IMR-90 (cell line): ENCODE data around the gene TRIM10. TPM values are rescaled to one million over a fixed set of nuclear protein-coding genes. Genes with fewer than 3 reads are reported as not detected.

Experiments used
- ATAC-seq: fragments of 200-7000 bp; cut with Tn5 transposase; 2 replicates; pipeline ENCODE4 v1.9.1; 2020; ENCODE audit warnings: low read depth, mild to moderate bottlenecking, moderate library complexity
- BruUV-seq: library from RNA; stranded (reverse); fragments of 400-500 nt; replicated peaks from 2 replicates; lab custom pipeline; 2021; lab: Mats Ljungman, UMichigan
- CTCF ChIA-PET: fragments of 300-600 bp; formaldehyde crosslinking; extraction: SDS; loops from one replicate; lab custom pipeline; 2021; ENCODE audit warnings: antibody characterized with exemption; lab: Yijun Ruan, JAX
- POLR2A ChIA-PET: fragments of 300-600 bp; sonication (Branson Sonifier 250); formaldehyde crosslinking; loops from one replicate; lab custom pipeline; 2022; ENCODE audit warnings: antibody characterized with exemption; ENCODE audit not compliant: unreplicated experiment; lab: Charles Lee
- DNase-seq: peaks from one replicate; pipeline ENCODE4 v3.0.0; 2013
- H2AFZ ChIP-seq: replicated peaks from 2 replicates; pipeline ENCODE3; 2013; ENCODE audit warnings: low read length, mild to moderate bottlenecking; ENCODE audit not compliant: poor library complexity
- H2AK5ac ChIP-seq: 2 replicates; pipeline ENCODE4 v1.6.1; 2013; ENCODE audit warnings: low read depth, low read length, inconsistent platforms
- H2AK9ac ChIP-seq: replicated peaks from 2 replicates; pipeline ENCODE3; 2013; ENCODE audit warnings: mild to moderate bottlenecking, low read depth, low read length, moderate library complexity; ENCODE audit not compliant: poor library complexity
- H2BK120ac ChIP-seq: 2 replicates; pipeline ENCODE4 v1.6.1; 2013; ENCODE audit warnings: low read depth, low read length, inconsistent platforms
- H2BK15ac ChIP-seq: 3 replicates; pipeline ENCODE4 v1.6.1; 2013; ENCODE audit warnings: low read depth, low read length, inconsistent platforms
- H2BK20ac ChIP-seq: 2 replicates; pipeline ENCODE4 v1.6.1; 2013; ENCODE audit warnings: low read depth, mild to moderate bottlenecking, inconsistent platforms, low read length, moderate library complexity
- H2BK5ac ChIP-seq: 2 replicates; pipeline ENCODE4 v1.6.1; 2013; ENCODE audit warnings: mild to moderate bottlenecking, low read depth, low read length, inconsistent platforms; ENCODE audit not compliant: poor library complexity, severe bottlenecking
- H3K14ac ChIP-seq: replicated peaks from 2 replicates; pipeline ENCODE4 v1.6.1; 2013; ENCODE audit warnings: low read depth, low read length, inconsistent platforms
- H3K18ac ChIP-seq: 2 replicates; pipeline ENCODE4 v1.6.1; 2013; ENCODE audit warnings: low read depth, low read length, control low read depth
- H3K23ac ChIP-seq: 2 replicates; pipeline ENCODE4 v1.6.1; 2013; ENCODE audit warnings: low read depth, low read length, inconsistent platforms
- H3K27ac ChIP-seq: 2 replicates; pipeline ENCODE4 v1.5.1; 2013; ENCODE audit warnings: mild to moderate bottlenecking, control low read depth, low read length; ENCODE audit not compliant: insufficient read depth
- H3K27me3 ChIP-seq: 2 replicates; pipeline ENCODE4 v1.6.1; 2013; ENCODE audit warnings: low read length; ENCODE audit not compliant: control insufficient read depth, insufficient read depth
- H3K36me3 ChIP-seq: 2 replicates; pipeline ENCODE4 v1.6.1; 2013; ENCODE audit warnings: low read length, mixed read lengths; ENCODE audit not compliant: control insufficient read depth, insufficient read depth
- H3K4ac ChIP-seq: 2 replicates; pipeline ENCODE4 v1.6.1; 2013; ENCODE audit warnings: low read depth, low read length, inconsistent platforms
- H3K4me1 ChIP-seq: 2 replicates; pipeline ENCODE4 v1.6.1; 2013; ENCODE audit warnings: low read length, mixed read lengths; ENCODE audit not compliant: control insufficient read depth, insufficient read depth
- H3K4me2 ChIP-seq: 2 replicates; pipeline ENCODE4 v1.6.1; 2013; ENCODE audit warnings: low read depth, mild to moderate bottlenecking, control low read depth, low read length, moderate library complexity
- H3K4me3 ChIP-seq: 2 replicates; pipeline ENCODE4 v1.5.1; 2013; ENCODE audit warnings: low read depth, mild to moderate bottlenecking, control low read depth, low read length, moderate library complexity; ENCODE audit not compliant: insufficient read depth
- H3K56ac ChIP-seq: 2 replicates; pipeline ENCODE4 v1.6.1; 2013; ENCODE audit warnings: low read length, inconsistent platforms; ENCODE audit not compliant: insufficient read depth; ENCODE audit errors: extremely low read depth
- H3K79me1 ChIP-seq, 2 experiments: 2 replicates each; pipeline ENCODE4 v1.6.1; 2013; ENCODE audit warnings: low read length in 2 of 2, inconsistent platforms in 1 of 2, low read depth in 1 of 2
- H3K9ac ChIP-seq: 2 replicates; pipeline ENCODE4 v1.6.1; 2013; ENCODE audit warnings: low read depth, low read length, control low read depth
- H3K9me1 ChIP-seq: 2 replicates; pipeline ENCODE4 v1.6.1; 2013; ENCODE audit warnings: low read length, inconsistent platforms; ENCODE audit not compliant: insufficient read depth
- H3K9me3 ChIP-seq: 2 replicates; pipeline ENCODE4 v1.6.1; 2013; ENCODE audit warnings: low read length; ENCODE audit not compliant: control insufficient read depth, insufficient read depth
- H4K20me1 ChIP-seq: 2 replicates; pipeline ENCODE4 v1.6.1; 2013; ENCODE audit warnings: low read length, inconsistent platforms; ENCODE audit not compliant: insufficient read depth
- H4K5ac ChIP-seq: 2 replicates; pipeline ENCODE4 v1.6.1; 2013; ENCODE audit warnings: mild to moderate bottlenecking, low read depth, low read length, control low read depth
- H4K8ac ChIP-seq, 2 experiments: 2 replicates each; pipeline ENCODE4 v1.6.1; 2013; ENCODE audit warnings: low read depth in 2 of 2, low read length in 2 of 2, control low read depth in 1 of 2, inconsistent platforms in 1 of 2
- H4K91ac ChIP-seq: 2 replicates; pipeline ENCODE4 v1.6.1; 2013; ENCODE audit warnings: low read depth, low read length, inconsistent platforms; ENCODE audit not compliant: insufficient read depth
- BHLHE40 ChIP-seq: fragments of 150-350 bp; IDR thresholded peaks from 2 replicates; pipeline ENCODE4 v1.6.1; 2016; ENCODE audit warnings: mild to moderate bottlenecking, low read depth, low read length
- CHD1 ChIP-seq: IDR thresholded peaks from 2 replicates; pipeline ENCODE4 v1.6.1; 2012; ENCODE audit warnings: low read depth, low read length, improper control_type of control experiment
- FOS ChIP-seq: fragments of 150-350 bp; IDR thresholded peaks from 2 replicates; pipeline ENCODE4 v1.6.1; 2016; ENCODE audit warnings: low read depth, low read length
- MAFK ChIP-seq: IDR thresholded peaks from 2 replicates; pipeline ENCODE4 v1.6.1; 2012; ENCODE audit warnings: low read depth, low read length, improper control_type of control experiment
- MAZ ChIP-seq: IDR thresholded peaks from 2 replicates; pipeline ENCODE4 v1.6.1; 2012; ENCODE audit warnings: low read depth, mild to moderate bottlenecking, low read length, improper control_type of control experiment, moderate library complexity, borderline replicate concordance
- MXI1 ChIP-seq: IDR thresholded peaks from 2 replicates; pipeline ENCODE4 v1.6.1; 2012; ENCODE audit warnings: low read depth, mild to moderate bottlenecking, low read length, moderate library complexity, borderline replicate concordance
- POLR2A ChIP-seq: IDR thresholded peaks from 2 replicates; pipeline ENCODE4 v1.6.1; 2012; ENCODE audit warnings: mild to moderate bottlenecking, low read depth, low read length
- RAD21 ChIP-seq: IDR thresholded peaks from 2 replicates; pipeline ENCODE4 v1.6.1; 2012; ENCODE audit warnings: low read length, improper control_type of control experiment
- RCOR1 ChIP-seq: IDR thresholded peaks from 2 replicates; pipeline ENCODE4 v1.6.1; 2012; ENCODE audit warnings: mild to moderate bottlenecking, low read length, improper control_type of control experiment; ENCODE audit not compliant: insufficient replicate concordance
- SMC3 ChIP-seq: fragments of 150-350 bp; IDR thresholded peaks from 2 replicates; pipeline ENCODE4 v1.6.1; 2016; ENCODE audit warnings: low read depth, mild to moderate bottlenecking, antibody characterized with exemption, low read length, moderate library complexity
- WGBS, 2 experiments: methylation state at CpG; one replicate each; pipeline versions ENCODE4 v1.1.5 to v1.1.7; 2013; ENCODE audit warnings: missing lambda C conversion rate in 2 of 2; ENCODE audit not compliant: insufficient read length in 1 of 2; ENCODE audit errors: extremely low coverage in 2 of 2; 5-methylcytosine and 5-hydroxymethylcytosine counted together
- dilution Hi-C: fragments of 300-500 bp; cut with HindIII; formaldehyde crosslinking; loops from one replicate; pipeline ENCODE4 v1.14.3; 2018; ENCODE audit warnings: low sequenced_read_pairs; ENCODE audit not compliant: unreplicated experiment
- in situ Hi-C: fragments of 300-500 bp; cut with MboI; formaldehyde crosslinking; loops from 3 replicates; pipeline ENCODE4 v1.14.3; 2019; ENCODE audit warnings: low sequenced_read_pairs, inconsistent platforms, mixed read lengths
- intact Hi-C: fragments of 100-400 bp; cut with micrococcal nuclease; formaldehyde crosslinking; loops from 2 replicates; pipeline ENCODE4 v1.10.0; 2022
- polyA plus RNA-seq, 3 experiments: library from polyadenylated mRNA; depleted of rRNA; stranded (reverse); fragments of >200 nt; gene quantifications; 2 replicates each; pipeline ENCODE4 v1.2.3, GENCODE V29; 2012; ENCODE audit warnings: low replicate concordance in 1 of 3
- total RNA-seq: library from RNA; depleted of rRNA; stranded (reverse); fragments of >200 nt; gene quantifications from 2 replicates; pipeline ENCODE4 v1.2.3, GENCODE V29; 2012
- TF ChIP-seq, protein P1 (sequence below): fragments of 150-350 bp; IDR thresholded peaks from 2 replicates; pipeline ENCODE4 v1.6.1; 2016; ENCODE audit warnings: low read depth, mild to moderate bottlenecking, low read length, moderate library complexity, borderline replicate concordance

TRIM10 gene
- total and polyA plus RNA-seq, 2 of the 4 experiments (the other 2 are of a cell fraction) = not detected

- BruUV-seq = no TSS peak
- 40% methylated on average over 1 of the region's 3 CpGs; no CpG with 5 or more reads in 1 of the 2 experiments for WGBS, 2 experiments
- Histone ChIP-seq H3K4ac (no peak overlapping the region), H3K36me3 (no peaks in the 10 kb centered on the region), H3K79me1 (no peaks in the 10 kb centered on the region), H2AFZ (no peak overlapping the region), H3K9ac (no peak overlapping the region), H3K56ac (no peak overlapping the region), H3K4me1 (no peaks in the 10 kb centered on the region), H3K23ac (no peak overlapping the region), H2BK120ac (no peak overlapping the region), H4K91ac (no peak overlapping the region), H2AK5ac (no peak overlapping the region), H3K18ac (no peak overlapping the region), H3K4me2 (no peak overlapping the region), H3K4me3 (no peak overlapping the region), H2BK5ac (no peak overlapping the region), H3K9me3 (no peaks in the 10 kb centered on the region), H3K9me1 (no peaks in the 10 kb centered on the region), H2AK9ac (no peak overlapping the region), H4K20me1 (no peaks in the 10 kb centered on the region), H2BK20ac (no peak overlapping the region), H3K14ac (no peak overlapping the region), H3K27me3 (peaks cover 27% of the 10 kb centered on the region), H3K27ac (no peak overlapping the region), H2BK15ac (no peak overlapping the region), H4K5ac (no peak overlapping the region), H4K8ac (no peak overlapping the region)
- intact Hi-C loops = no loop called here
- POLR2A ChIA-PET = no interaction called here
- in situ Hi-C loops = no loop called here
- TF ChIP-seq POLR2A (no peak), MAFK (no peak), FOS (no peak), RAD21 (no peak), MAZ (no peak), MXI1 (no peak), CHD1 (no peak), SMC3 (no peak), RCOR1 (no peak), BHLHE40 (no peak)
- TF ChIP-seq, protein P1, sequence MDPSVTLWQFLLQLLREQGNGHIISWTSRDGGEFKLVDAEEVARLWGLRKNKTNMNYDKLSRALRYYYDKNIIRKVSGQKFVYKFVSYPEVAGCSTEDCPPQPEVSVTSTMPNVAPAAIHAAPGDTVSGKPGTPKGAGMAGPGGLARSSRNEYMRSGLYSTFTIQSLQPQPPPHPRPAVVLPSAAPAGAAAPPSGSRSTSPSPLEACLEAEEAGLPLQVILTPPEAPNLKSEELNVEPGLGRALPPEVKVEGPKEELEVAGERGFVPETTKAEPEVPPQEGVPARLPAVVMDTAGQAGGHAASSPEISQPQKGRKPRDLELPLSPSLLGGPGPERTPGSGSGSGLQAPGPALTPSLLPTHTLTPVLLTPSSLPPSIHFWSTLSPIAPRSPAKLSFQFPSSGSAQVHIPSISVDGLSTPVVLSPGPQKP = no peak
- dilution Hi-C loops = no loop called here
- no peak for ATAC-seq
- DNase-seq = no peak
- CTCF ChIA-PET = no interaction called here
Observed at GRCh38 chr6:30151580-30151979, 9.4 kb downstream of the TRIM10 start.
